Calu3 (cell line): ENCODE results near the gene MAGI1. TPM values are rescaled to one million over a fixed set of nuclear protein-coding genes. Genes with fewer than 3 reads are reported as not detected.

Experiments
- BruUV-seq: library from RNA; stranded (reverse); fragments of 400-500 nt; replicated peaks from 2 replicates; lab custom pipeline; 2021; lab: Mats Ljungman, UMichigan
- CTCF ChIA-PET: fragments of 300-600 bp; sonication (Branson Sonifier 250); formaldehyde crosslinking; loops from one replicate; lab custom pipeline; 2022; ENCODE audit warnings: antibody characterized with exemption; lab: Charles Lee
- DNase-seq: peaks from one replicate; pipeline ENCODE4 v3.0.0; 2022
- H3K27ac Mint-ChIP-seq: one replicate; pipeline ENCODE4 v1.8.0; 2022; ENCODE audit warnings: mixed read lengths; ENCODE audit not compliant: unreplicated experiment
- H3K27me3 Mint-ChIP-seq: one replicate; pipeline ENCODE4 v1.8.0; 2022; ENCODE audit warnings: mixed read lengths; ENCODE audit not compliant: unreplicated experiment
- H3K36me3 Mint-ChIP-seq: one replicate; pipeline ENCODE4 v1.8.0; 2022; ENCODE audit warnings: mild to moderate bottlenecking, moderate library complexity, mixed read lengths; ENCODE audit not compliant: insufficient read depth, unreplicated experiment
- H3K4me1 Mint-ChIP-seq: one replicate; pipeline ENCODE4 v1.8.0; 2022; ENCODE audit warnings: mild to moderate bottlenecking, low read depth, mixed read lengths; ENCODE audit not compliant: unreplicated experiment
- H3K4me3 Mint-ChIP-seq: one replicate; pipeline ENCODE4 v1.8.0; 2022; ENCODE audit warnings: mild to moderate bottlenecking, low read depth, moderate library complexity, mixed read lengths; ENCODE audit not compliant: unreplicated experiment
- H3K9me3 Mint-ChIP-seq: one replicate; pipeline ENCODE4 v1.8.0; 2022; ENCODE audit warnings: low read depth, mixed read lengths; ENCODE audit not compliant: unreplicated experiment
- CTCF ChIP-seq: fragments of 200-600 bp; IDR thresholded peaks from one replicate; pipeline ENCODE4 v1.8.0; 2022; ENCODE audit warnings: antibody characterized with exemption; ENCODE audit not compliant: unreplicated experiment
- intact Hi-C: fragments of 100-400 bp; cut with micrococcal nuclease; formaldehyde crosslinking; loops from one replicate; pipeline ENCODE4 v1.10.0; 2022; ENCODE audit not compliant: unreplicated experiment
- total RNA-seq: library from RNA; stranded (reverse); gene quantifications from 2 replicates; pipeline ENCODE4 v1.2.3, GENCODE V29; 2022

The MAGI1 gene
- total RNA-seq, 1 experiment from 2014 or later, result 76.4 TPM

- Mint-ChIP-seq H3K36me3 (peaks cover 12% of the 10 kb centered on the region), H3K9me3 (no peaks in the 10 kb centered on the region), H3K4me3 (no peak overlapping the region), H3K27ac (no peak overlapping the region), H3K27me3 (no peaks in the 10 kb centered on the region), H3K4me1 (peaks cover 45% of the 10 kb centered on the region)
- no peak for DNase-seq
- no peak for TF ChIP-seq CTCF
- CTCF ChIA-PET, result no interaction called here
- intact Hi-C loops, result no loop called here
- BruUV-seq, result no TSS peak
Observed at GRCh38 chr3:65593780-65594752, 444.7 kb downstream of the MAGI1 start.

GRCh38 chr3:65591313-65591712 is 447.4 kb downstream of the MAGI1 start:
- intact Hi-C loops, result no loop called here
- Mint-ChIP-seq H3K36me3 (no peaks in the 10 kb centered on the region), H3K4me3 (no peak overlapping the region), H3K4me1 (peaks cover 32% of the 10 kb centered on the region), H3K27me3 (no peaks in the 10 kb centered on the region), H3K27ac (no peak overlapping the region), H3K9me3 (no peaks in the 10 kb centered on the region)
- CTCF ChIA-PET, result no interaction called here
- TF ChIP-seq CTCF, result no peak
- no peak for DNase-seq
- BruUV-seq, result no TSS peak

GRCh38 chr3:65588884-65589283 is 449.8 kb downstream of the MAGI1 start:
- intact Hi-C loops, result no loop called here
- no TSS peak for BruUV-seq
- no peaks in the 10 kb centered on the region for H3K9me3 Mint-ChIP-seq
- no peaks in the 10 kb centered on the region for H3K27me3 Mint-ChIP-seq
- H3K36me3 Mint-ChIP-seq, result no peaks in the 10 kb centered on the region
- no peak for DNase-seq
- CTCF ChIA-PET, result no interaction called here
- no peak overlapping the region for H3K27ac Mint-ChIP-seq
- peaks cover 22% of the 10 kb centered on the region for H3K4me1 Mint-ChIP-seq
- no peak overlapping the region for H3K4me3 Mint-ChIP-seq
- TF ChIP-seq CTCF, result no peak

GRCh38 chr3:65587650-65588439 is 450.9 kb downstream of the MAGI1 start:
- no peak for DNase-seq
- no peaks in the 10 kb centered on the region for H3K27me3 Mint-ChIP-seq
- no peak for TF ChIP-seq CTCF
- intact Hi-C loops, result no loop called here
- H3K9me3 Mint-ChIP-seq, result no peaks in the 10 kb centered on the region
- BruUV-seq, result no TSS peak
- H3K36me3 Mint-ChIP-seq, result no peaks in the 10 kb centered on the region
- CTCF ChIA-PET, result no interaction called here
- H3K4me1 Mint-ChIP-seq, result peaks cover 28% of the 10 kb centered on the region
- H3K27ac Mint-ChIP-seq, result no peak overlapping the region
- H3K4me3 Mint-ChIP-seq, result no peak overlapping the region
